Stimulated activated CD8-positive, alpha-beta memory T cell treated with anti-CD3 and anti-CD28 coated beads, Interleukin-7, amount 100 ng/mL, for 4 hours (primary cell): Measurements from ENCODE around the gene DNAJC3.
"Not testable (repeated sequence)": the region's sequence is repeated elsewhere in the genome, so short reads cannot be mapped to it uniquely, and the experiment has no call there.

Experiments
- DNase-seq, 2 donors: peaks; one replicate each; pipeline ENCODE4 v3.0.0-alpha.2; 2020; ENCODE audit warnings: low read depth in 2 of 2

The DNAJC3 gene

GRCh38 chr13:95714142-95714832 lies 37.3 kb downstream of the DNAJC3 start:
- no peak for DNase-seq

DNA sequence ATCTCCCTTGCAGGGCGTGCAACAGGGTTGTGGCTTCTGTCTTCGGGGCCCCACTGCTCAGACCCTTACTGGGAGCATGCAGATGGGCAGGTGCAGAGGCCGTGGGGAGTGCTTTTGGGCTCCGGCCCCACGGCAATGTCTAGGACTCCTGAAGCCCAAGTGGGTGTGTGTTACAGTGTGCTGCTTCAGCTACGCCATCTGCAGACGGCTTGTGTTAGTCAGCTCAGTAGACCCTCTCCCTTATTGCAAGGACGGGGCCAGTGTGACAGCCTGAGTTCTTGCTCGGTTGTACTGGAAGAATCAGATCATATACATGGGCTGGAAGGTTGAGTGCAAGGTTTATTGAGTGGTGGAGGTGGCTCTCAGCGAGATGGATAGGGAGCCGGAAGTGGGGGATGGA lies 39.3 kb downstream of the DNAJC3 start:
- no peak for DNase-seq

DNA sequence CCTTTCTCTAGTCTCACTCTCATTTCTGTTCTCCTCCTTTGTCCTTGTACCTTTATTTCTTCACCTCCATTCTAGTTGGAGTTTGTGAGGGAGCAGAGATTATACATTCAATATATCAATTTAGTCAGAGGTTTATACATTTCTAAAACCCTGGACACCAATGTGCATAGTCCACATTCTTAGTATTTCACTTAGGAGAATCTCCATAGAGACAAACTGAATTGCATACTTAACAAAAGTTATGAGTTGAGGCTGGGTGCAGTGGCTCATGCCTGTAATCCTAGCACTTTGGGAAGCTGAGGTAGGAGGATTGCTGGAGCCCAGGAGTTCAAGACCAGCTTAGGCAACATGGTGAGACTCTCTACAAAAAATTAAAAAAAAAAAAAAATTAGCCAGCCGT lies 45.3 kb downstream of the DNAJC3 start:
- no peak for DNase-seq

DNA sequence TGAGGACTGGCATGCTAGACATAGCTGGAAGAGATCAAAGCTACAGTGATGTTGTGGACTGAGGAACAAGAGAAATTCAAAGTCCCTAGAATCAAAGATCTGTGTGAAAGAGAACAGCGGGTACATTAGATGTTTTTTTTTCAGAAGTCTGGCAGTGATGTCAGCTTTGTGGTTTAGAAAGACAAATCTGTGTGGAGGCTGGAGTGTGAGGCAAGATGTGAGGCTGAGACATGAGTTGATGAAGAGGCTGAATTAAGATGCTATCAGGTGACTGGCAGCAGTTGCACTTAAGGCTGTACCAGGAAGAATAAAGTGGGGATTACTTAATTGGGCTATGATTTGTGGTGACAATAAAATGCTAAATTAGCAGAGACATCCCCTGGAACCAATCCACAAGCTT lies 46.5 kb downstream of the DNAJC3 start:
- no peak for DNase-seq

- no peak for DNase-seq
These were observed 47.3 kb downstream of the DNAJC3 start for GRCh38 chr13:95724252-95724651.

DNA sequence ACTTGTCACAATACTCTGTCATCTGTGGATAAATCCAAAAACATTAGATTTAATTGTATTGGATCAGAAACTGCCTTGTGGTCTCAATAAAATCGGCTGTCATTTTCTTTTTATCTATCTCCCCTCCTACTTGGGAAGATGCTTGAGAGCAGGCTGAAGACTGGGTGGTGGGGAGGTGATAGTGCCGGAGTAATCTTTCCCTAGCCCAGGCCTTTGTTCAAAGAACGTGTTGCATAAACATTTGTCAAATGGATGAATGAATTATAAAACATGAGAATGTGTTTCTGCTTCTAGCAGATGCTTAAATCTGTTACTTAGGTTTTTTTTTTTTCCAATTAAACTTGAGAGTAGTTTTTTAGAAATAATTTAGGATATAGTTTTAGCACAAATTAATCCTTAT lies 49.9 kb downstream of the DNAJC3 start:
- DNase-seq = no peak

DNA sequence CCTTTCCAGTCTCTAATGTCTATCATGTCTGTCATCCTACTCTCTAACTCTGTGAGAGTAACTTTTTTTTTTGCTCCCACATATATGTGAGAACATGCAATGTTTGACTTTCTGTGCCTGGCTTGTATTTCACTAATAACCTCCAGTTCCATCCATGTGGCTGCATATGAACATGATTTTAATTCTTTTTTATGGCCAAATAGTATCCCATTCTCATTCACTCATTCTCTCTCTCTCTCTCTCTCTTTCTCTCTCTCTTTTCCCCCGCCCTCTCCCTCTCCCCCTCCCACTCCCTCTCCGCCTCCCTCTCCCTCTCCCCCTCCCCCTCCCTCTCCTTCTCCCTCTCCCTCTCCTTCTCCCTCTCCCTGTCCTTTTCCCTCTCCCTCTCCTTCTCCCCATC lies 52.0 kb downstream of the DNAJC3 start:
- no peak for DNase-seq

DNA sequence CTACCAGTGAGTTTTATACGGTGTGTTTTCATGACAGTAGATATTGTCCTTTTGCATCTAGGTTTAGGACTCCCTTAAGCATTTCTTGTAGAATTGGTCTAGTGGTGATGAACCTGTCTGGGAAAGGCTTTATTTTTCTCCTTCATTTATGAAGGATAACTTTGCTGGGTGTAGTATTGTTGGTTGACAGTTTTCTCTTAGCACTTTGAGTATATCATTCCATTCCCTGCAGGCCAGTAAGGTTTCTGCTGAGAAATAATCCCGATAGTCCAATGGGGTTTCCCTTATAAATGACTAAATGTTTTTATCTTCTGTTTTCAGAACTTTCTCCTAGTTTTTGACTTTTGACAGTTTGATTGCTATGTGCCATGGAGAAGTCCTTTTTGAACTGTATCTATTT lies 57.2 kb downstream of the DNAJC3 start:
- no peak for DNase-seq

- DNase-seq = not testable (repeated sequence)
These were observed 63.4 kb downstream of the DNAJC3 start for GRCh38 chr13:95740071-95740978.

DNA sequence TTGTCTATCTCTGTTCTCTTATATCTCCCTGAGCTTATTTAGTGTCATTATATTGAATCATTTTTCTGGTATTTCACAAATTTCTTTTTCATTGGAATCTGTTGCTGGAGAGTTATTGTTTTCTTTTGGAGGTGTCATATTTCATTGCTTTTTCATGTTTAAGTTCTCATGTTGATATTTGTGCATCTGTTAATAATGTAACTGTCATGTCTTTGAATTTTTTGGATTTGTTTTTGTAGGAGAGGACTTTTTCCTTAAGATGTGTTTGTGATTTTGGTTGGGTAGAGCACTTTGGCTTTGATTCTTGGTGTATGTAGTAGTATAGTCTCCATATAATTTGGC lies 64.0 kb downstream of the DNAJC3 start:
- no peak for DNase-seq

DNA sequence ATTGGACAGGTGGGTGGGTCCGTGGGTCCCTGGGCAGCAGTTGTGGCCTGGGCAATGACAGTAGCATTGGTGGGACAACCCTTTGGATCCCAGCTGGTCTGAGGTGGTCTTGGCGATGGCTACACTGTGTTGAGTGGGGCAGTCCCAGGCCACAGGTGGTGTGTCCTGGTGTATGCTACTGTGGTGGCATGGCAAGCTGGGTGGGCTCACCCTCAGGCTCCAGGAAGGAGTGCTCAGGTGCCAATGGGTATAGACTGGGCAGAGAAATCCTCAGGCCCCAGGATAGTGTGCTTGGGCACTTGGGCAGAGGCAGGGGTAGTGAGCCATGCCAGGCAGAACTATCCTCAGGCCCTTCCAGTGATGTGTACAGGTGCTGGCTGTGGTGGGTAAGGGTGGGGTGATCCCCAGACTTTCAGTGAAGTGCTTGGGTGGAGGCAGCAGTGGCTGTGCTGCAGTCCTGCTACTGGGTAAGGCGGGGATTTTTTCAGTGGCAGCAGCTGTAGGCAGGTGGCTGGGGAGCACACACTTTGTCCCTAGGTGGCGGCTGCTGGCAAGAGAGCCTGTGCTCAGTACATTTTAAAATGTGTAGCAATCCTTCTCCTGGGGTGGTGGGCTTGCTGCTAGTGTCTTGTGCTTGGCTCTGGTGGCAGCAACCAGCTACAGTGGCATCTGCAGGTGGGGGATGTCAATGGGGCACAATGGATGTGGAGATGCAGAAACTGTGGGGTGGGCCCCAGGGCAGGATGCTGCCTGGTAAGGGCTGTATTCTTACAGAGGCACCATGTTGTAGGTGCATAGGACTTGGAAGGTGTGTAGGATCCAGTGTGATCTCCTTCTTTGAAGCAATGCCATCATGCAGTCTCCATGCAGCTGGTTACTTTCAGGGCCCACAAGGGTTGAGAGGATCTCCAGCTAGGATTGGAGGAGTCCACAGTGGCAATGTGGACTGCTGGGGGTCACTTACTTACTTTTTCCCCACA lies 64.9 kb downstream of the DNAJC3 start:
- no peak for DNase-seq

DNA sequence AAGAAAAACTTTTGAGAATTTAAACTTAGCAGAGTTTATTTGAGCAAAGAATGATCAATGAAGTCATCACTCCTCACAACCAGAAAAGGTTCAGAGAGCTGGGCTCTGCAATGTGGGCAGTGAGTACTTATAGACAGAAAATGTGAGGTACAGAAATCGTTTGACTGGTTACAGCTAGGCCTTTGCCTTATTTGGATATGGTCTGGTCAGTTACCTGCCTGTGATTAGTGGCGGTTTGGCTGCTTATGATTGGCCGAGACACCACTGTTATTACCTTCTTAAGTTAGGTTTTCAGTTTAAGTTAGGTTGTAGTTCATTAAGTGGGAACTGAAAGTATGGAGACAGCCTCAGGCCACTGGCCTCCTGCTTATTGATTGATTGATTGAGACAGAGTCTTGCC lies 66.3 kb downstream of the DNAJC3 start:
- DNase-seq = no peak

- DNase-seq = no peak
These were observed 68.3 kb downstream of the DNAJC3 start for GRCh38 chr13:95745289-95745688.

- DNase-seq = no peak
These were observed 68.8 kb downstream of the DNAJC3 start for GRCh38 chr13:95745752-95746151.

DNA sequence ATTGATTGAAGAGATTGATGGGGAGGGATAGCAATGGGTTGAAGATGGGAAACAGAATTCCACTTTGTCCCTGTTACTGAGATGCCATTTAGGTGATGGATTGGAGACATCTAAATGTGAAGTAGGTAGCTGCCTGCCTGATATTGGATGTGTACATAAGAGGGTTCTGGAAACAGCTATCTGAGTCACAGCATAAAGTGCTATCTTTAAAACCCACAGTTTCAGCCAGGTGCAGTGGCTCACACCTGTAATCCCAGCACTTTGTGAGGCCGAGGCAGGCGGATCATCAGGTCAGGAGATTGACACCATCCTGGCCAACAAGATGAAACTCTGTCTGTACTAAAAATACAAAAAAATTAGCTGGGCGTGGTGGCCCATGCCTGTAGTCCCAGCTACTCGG lies 72.6 kb downstream of the DNAJC3 start:
- DNase-seq = no peak

GRCh38 chr13:95752677-95753076 lies 75.7 kb downstream of the DNAJC3 start:
- no peak for DNase-seq

GRCh38 chr13:95754069-95754468 lies 77.1 kb downstream of the DNAJC3 start:
- no peak for DNase-seq

- DNase-seq = no peak
These were observed 79.1 kb downstream of the DNAJC3 start for GRCh38 chr13:95756072-95756471.

DNA sequence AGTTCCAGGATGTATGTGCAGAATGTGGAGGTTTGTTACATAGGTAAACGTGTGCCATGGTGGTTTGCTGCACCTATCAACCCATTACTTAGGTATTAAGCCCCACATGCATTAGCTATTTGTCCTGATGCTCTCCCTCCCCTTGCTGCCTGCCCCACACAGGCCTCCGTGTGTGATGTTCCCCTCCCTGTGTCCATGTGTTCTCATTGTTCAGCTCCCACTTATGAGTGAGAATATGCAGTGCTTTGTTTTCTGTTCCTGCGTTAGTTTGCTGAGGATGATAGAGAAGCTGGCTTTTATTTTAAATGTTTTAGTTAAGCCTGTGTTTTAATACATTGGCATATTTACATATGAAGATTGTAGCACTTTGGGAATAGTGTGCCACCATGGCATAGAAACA lies 85.7 kb downstream of the DNAJC3 start:
- not testable (repeated sequence) for DNase-seq

DNA sequence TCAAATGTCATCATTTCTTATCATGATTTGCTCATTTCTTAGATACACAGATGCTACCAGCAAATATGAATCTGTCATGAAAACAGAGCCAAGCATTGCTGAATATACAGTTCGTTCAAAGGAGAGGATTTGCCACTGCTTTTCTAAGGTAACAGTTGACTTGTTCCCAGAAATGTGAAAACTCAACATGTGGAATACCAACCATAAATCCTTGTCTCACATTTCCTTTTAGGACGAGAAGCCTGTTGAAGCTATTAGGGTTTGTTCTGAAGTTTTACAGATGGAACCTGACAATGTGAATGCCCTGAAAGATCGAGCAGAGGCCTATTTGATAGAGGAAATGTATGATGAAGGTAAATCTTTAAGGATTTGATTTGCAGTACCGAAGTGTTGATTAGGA lies 86.7 kb downstream of the DNAJC3 start:
- no peak for DNase-seq

DNA sequence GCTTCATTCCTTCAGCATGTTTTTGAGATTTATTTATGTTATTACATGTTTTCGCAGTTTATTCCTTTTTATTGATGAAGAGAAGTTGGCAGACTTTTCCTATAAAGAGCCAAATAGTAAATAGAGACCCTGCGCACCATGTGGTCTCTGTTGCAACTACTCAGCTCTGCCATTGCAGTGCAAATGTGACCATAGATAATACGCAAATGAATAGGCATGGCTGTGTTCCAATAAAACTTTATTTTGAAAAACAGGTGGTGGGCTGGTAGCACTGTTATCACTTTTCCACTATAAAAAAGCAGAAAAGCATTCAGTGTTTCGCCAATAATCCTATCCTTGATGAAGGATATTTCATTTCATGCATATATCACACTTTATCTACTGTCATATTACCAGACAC lies 95.0 kb downstream of the DNAJC3 start:
- DNase-seq = no peak

- DNase-seq = no peak
These were observed 102.6 kb downstream of the DNAJC3 start for GRCh38 chr13:95779522-95779921.
